Cortex of kidney (tissue), 1 donor: ENCODE results near the gene GAS7.

Source experiments
- DNase-seq: peaks from one replicate; lab custom pipeline; 2025; lab: John Stamatoyannopoulos, UW

The GAS7 gene

GRCh38 chr17:10048629-10049350 is 149.6 kb downstream of the GAS7 start:
- DNase-seq: no peak

GRCh38 chr17:10046786-10047785 is 151.3 kb downstream of the GAS7 start:
- no peak for DNase-seq

GRCh38 chr17:10045871-10046658 is 152.3 kb downstream of the GAS7 start:
- no peak for DNase-seq

- DNase-seq: no peak
Measured at GRCh38 chr17:10042589-10043244, 155.7 kb downstream of the GAS7 start.

GRCh38 chr17:10041916-10042588 is 156.4 kb downstream of the GAS7 start:
- no peak for DNase-seq

- DNase-seq: no peak
Measured at GRCh38 chr17:10041287-10041612, 157.2 kb downstream of the GAS7 start.

GRCh38 chr17:10036511-10037061 is 161.8 kb downstream of the GAS7 start:
- DNase-seq: no peak

GRCh38 chr17:10035885-10036284 is 162.5 kb downstream of the GAS7 start:
- no peak for DNase-seq

- DNase-seq: no peak
Measured at GRCh38 chr17:10034719-10035475, 163.5 kb downstream of the GAS7 start.

- DNase-seq: no peak
Measured at GRCh38 chr17:10033959-10034358, 164.4 kb downstream of the GAS7 start.

- no peak for DNase-seq
Measured at GRCh38 chr17:10033449-10033848, 165.0 kb downstream of the GAS7 start.

GRCh38 chr17:10032118-10032852 is 166.1 kb downstream of the GAS7 start:
- no peak for DNase-seq

- DNase-seq: no peak
Measured at GRCh38 chr17:10031606-10032005, 166.8 kb downstream of the GAS7 start.

- no peak for DNase-seq
Measured at GRCh38 chr17:10031127-10031526, 167.3 kb downstream of the GAS7 start.

- no peak for DNase-seq
Measured at GRCh38 chr17:10029129-10029528, 169.3 kb downstream of the GAS7 start.

- no peak for DNase-seq
Measured at GRCh38 chr17:10025976-10026901, 172.2 kb downstream of the GAS7 start.

GRCh38 chr17:10025224-10025623 is 173.2 kb downstream of the GAS7 start:
- DNase-seq: no peak

- no peak for DNase-seq
Measured at GRCh38 chr17:10022416-10022815, 176.0 kb downstream of the GAS7 start.
